ENCODE measurements around the gene JAM2.

GRCh38 chr21:25689226-25689625, 50.2 kb downstream of the JAM2 start:
- TF ChIP-seq, protein P1, sequence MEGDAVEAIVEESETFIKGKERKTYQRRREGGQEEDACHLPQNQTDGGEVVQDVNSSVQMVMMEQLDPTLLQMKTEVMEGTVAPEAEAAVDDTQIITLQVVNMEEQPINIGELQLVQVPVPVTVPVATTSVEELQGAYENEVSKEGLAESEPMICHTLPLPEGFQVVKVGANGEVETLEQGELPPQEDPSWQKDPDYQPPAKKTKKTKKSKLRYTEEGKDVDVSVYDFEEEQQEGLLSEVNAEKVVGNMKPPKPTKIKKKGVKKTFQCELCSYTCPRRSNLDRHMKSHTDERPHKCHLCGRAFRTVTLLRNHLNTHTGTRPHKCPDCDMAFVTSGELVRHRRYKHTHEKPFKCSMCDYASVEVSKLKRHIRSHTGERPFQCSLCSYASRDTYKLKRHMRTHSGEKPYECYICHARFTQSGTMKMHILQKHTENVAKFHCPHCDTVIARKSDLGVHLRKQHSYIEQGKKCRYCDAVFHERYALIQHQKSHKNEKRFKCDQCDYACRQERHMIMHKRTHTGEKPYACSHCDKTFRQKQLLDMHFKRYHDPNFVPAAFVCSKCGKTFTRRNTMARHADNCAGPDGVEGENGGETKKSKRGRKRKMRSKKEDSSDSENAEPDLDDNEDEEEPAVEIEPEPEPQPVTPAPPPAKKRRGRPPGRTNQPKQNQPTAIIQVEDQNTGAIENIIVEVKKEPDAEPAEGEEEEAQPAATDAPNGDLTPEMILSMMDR (IDR thresholded peaks at IDR 0.05), result no peak
- TF ChIP-seq POLR2A (IDR thresholded peaks at IDR 0.05), result no peak

Measured in heart left ventricle (tissue), 13 donors.